NB4 (cell line): ENCODE measurements around the gene CRACR2B.

Source experiments
- CTCF ChIP-seq: IDR thresholded peaks from one replicate; pipeline ENCODE4 v1.5.1; 2012; ENCODE audit warnings: low read depth, low read length
- MYC ChIP-seq: IDR thresholded peaks from 2 replicates; pipeline ENCODE4 v1.6.1; 2011; ENCODE audit warnings: low read depth, low read length
- TF ChIP-seq, protein P1 (sequence below): IDR thresholded peaks from 2 replicates; pipeline ENCODE4 v1.6.1; 2011; ENCODE audit warnings: low read depth, low read length

- TF ChIP-seq CTCF (no peak), MYC (no peak)
- TF ChIP-seq, protein P1, sequence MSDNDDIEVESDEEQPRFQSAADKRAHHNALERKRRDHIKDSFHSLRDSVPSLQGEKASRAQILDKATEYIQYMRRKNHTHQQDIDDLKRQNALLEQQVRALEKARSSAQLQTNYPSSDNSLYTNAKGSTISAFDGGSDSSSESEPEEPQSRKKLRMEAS: no peak
Measured at GRCh38 chr11:793556-793955, 34.2 kb upstream of the CRACR2B start.
